Gastrocnemius medialis (tissue), 4 donors: Measurements from ENCODE around the gene PRPF38A. TPM values are rescaled to one million over a fixed set of nuclear protein-coding genes. Genes with fewer than 3 reads are reported as not detected.

Experiments
- ATAC-seq, 2 donors: fragments of 150-250 bp; one replicate each; pipeline ENCODE4 v1.9.1; 2016
- DNase-seq, 2 donors: peaks; one replicate each; pipeline ENCODE4 v3.0.0-alpha.2; 2019
- H3K27ac ChIP-seq, 4 donors: fragments of 200-600 bp; sonication (generic); 1 replicate in 1 of 4; 2 replicates in 3 of 4; pipeline ENCODE4 v1.5.1; 2016 to 2018; ENCODE audit warnings: mild to moderate bottlenecking in 2 of 4, moderate library complexity in 1 of 4
- H3K27me3 ChIP-seq, 3 donors: fragments of 200-600 bp; sonication (generic) in 2 of 3; 1 replicate in 1 of 3; 2 replicates in 2 of 3; pipeline versions ENCODE4 v1.5.1 to v1.6.0; 2016 to 2019; ENCODE audit warnings: mild to moderate bottlenecking in 1 of 3, moderate library complexity in 1 of 3
- H3K36me3 ChIP-seq, 2 donors: fragments of 200-600 bp; sonication (generic) in 1 of 2; one replicate each; pipeline ENCODE4 v1.5.1; 2017 to 2018
- H3K4me1 ChIP-seq, 2 donors: fragments of 200-600 bp; sonication (generic) in 1 of 2; one replicate each; pipeline ENCODE4 v1.5.1; 2016 to 2017; ENCODE audit warnings: mild to moderate bottlenecking in 2 of 2
- H3K4me3 ChIP-seq, 4 donors: fragments of 200-600 bp; sonication (generic) in 3 of 4; 1 replicate in 1 of 4; 2 replicates in 3 of 4; pipeline ENCODE4 v1.5.1; 2016 to 2019; ENCODE audit warnings: mild to moderate bottlenecking in 2 of 4
- H3K9me3 ChIP-seq, 3 donors: fragments of 200-600 bp; sonication (generic) in 2 of 3; 1 replicate in 1 of 3; 2 replicates in 2 of 3; pipeline ENCODE4 v1.5.1; 2016 to 2019
- POLR2A ChIP-seq, 2 donors: fragments of 450-650 bp; IDR thresholded peaks; one replicate each; pipeline ENCODE4 v1.6.1; 2017; ENCODE audit warnings: antibody characterized with exemption in 2 of 2, mild to moderate bottlenecking in 2 of 2, moderate library complexity in 2 of 2
- in situ Hi-C, 4 donors: fragments of 200-750 bp; cut with MboI; loops; one replicate each; pipeline versions ENCODE4 v1.15.0 to v1.8.0; 2017; ENCODE audit warnings: low sequenced_read_pairs in 4 of 4
- intact Hi-C: fragments of 100-400 bp; cut with DNase I; formaldehyde crosslinking; loops from one replicate; pipeline ENCODE4 v1.15.1; 2023; ENCODE audit warnings: low total_unique reads
- total RNA-seq, 4 donors: library from RNA; depleted of rRNA; stranded (reverse); fragments of >200 nt; gene quantifications; one replicate each; pipeline versions ENCODE4 v1.1.0 to v1.2.3, GENCODE V29; 2016
- TF ChIP-seq, protein P1 (sequence below), 5 experiments: fragments of 450-650 bp in 3 of 5; fragments of 200-600 bp in 2 of 5; sonication (generic) in 2 of 5; IDR thresholded peaks in 4 of 5; conservative IDR thresholded peaks in 1 of 5; 1 replicate in 4 of 5; 2 replicates in 1 of 5; pipeline ENCODE4 v1.5.1; 2016 to 2019; ENCODE audit warnings: antibody characterized with exemption in 5 of 5, mild to moderate bottlenecking in 3 of 5, moderate library complexity in 3 of 5

PRPF38A gene
- total RNA-seq, 4 donors from 2014 or later: 3.0 to 8.2 (median 5.3) TPM

DNA sequence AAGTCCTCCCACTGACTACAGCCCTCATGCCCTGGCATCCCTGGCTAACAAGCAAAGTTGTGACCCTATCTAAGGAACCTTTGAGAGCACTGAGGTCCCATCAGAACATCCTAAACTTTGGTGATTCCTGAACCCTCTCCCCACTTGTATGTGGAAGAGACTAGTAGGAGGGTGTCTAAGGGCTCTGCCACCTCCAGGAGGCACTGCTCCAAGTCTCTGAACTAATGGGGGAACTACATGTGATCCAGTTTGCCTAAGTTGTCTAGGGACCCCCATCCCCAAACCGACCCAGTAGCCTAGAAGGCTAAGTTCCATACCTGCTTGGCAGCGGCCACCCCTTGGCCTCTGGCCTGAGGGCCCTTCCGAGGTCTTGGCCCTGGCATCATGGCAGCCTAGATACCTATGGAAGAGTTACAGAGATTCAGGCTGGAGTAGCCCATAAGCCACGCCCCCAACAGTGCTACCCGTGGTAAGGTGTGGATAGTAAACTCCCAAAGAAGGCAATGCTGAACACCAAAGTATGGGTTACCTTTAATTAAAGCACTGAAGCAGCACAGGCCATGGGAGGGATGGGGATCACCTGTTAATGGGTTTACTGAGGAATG is 40.1 kb upstream of the PRPF38A start:
- TF ChIP-seq, protein P1, sequence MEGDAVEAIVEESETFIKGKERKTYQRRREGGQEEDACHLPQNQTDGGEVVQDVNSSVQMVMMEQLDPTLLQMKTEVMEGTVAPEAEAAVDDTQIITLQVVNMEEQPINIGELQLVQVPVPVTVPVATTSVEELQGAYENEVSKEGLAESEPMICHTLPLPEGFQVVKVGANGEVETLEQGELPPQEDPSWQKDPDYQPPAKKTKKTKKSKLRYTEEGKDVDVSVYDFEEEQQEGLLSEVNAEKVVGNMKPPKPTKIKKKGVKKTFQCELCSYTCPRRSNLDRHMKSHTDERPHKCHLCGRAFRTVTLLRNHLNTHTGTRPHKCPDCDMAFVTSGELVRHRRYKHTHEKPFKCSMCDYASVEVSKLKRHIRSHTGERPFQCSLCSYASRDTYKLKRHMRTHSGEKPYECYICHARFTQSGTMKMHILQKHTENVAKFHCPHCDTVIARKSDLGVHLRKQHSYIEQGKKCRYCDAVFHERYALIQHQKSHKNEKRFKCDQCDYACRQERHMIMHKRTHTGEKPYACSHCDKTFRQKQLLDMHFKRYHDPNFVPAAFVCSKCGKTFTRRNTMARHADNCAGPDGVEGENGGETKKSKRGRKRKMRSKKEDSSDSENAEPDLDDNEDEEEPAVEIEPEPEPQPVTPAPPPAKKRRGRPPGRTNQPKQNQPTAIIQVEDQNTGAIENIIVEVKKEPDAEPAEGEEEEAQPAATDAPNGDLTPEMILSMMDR (IDR thresholded peaks at IDR 0.05 in 4 of 5, conservative IDR thresholded peaks at IDR 0.05 in 1 of 5): no peak
- no peak for TF ChIP-seq POLR2A (IDR thresholded peaks at IDR 0.05)
- Histone ChIP-seq H3K4me1 (peaks cover 10 to 14% of the 10 kb centered on the region in 2 donors), H3K36me3 (peaks cover 0 to 36% of the 10 kb centered on the region in 2 donors), H3K27ac (peak overlapping the region in 3 of 4 donors; percentile 97 to 99 (median 97)), H3K27me3 (no peaks in the 10 kb centered on the region), H3K4me3 (peak overlapping the region in 2 of 4 donors; percentile 81 to 88), H3K9me3 (no peaks in the 10 kb centered on the region)
- no peak for DNase-seq
- in situ Hi-C loops: no loop called here
- intact Hi-C loops: loop anchor here (10.0 kb wide), 1 partner anchor 560 kb away; the partner anchor contains the start of genes ECHDC2 and SCP2
- ATAC-seq: no peak

DNA sequence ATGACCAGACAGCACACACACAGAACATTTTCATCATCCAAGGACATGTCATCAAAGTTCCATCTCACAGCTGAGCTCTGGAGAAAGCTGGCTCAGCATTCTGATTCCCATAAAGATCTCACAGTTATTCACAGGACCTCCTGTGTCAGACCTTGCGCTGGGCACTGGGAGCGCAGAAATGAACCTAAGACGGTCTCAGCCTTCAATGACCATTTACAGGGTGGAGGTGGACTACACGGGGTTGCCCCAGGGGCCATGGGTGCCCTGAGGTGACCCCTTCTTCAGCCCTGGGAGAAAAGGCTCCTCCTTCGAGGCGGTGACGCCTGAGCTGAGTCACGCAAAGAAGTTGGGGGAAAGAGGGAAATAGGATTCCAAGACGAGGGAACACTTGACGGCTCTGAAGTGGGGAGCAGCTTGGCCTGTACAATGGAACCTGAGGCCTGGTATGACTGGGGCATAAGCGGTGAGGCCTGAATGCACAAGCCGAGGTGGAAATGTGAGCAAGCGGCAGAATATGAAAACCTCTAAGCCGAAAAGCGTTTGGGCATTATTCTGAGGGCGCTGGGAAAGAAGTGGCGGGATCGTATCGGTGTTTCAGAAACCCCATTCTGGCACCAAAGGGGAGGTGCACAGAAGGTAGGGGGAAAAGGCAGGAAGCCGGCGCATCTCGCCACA is 39.2 kb upstream of the PRPF38A start:
- Histone ChIP-seq H3K36me3 (peaks cover 0 to 27% of the 10 kb centered on the region in 2 donors), H3K9me3 (no peaks in the 10 kb centered on the region), H3K4me1 (peaks cover 10 to 14% of the 10 kb centered on the region in 2 donors), H3K4me3 (peak overlapping the region; percentile 81 to 91 (median 86)), H3K27me3 (no peaks in the 10 kb centered on the region), H3K27ac (peak overlapping the region; percentile 91 to 99 (median 97))
- ATAC-seq: peak; percentile 30 to 44
- DNase-seq: peak; percentile 18 to 71
- TF ChIP-seq, protein P1 (IDR thresholded peaks at IDR 0.05 in 4 of 5, conservative IDR thresholded peaks at IDR 0.05 in 1 of 5): no peak
- TF ChIP-seq POLR2A (IDR thresholded peaks at IDR 0.05): no peak
- intact Hi-C loops: loop anchor here (1.0 to 10.0 kb wide), 5 partner anchors 187 to 560 kb away; partner anchors contain the start of genes ECHDC2, SCP2, TUT4 and TXNDC12
- in situ Hi-C loops: no loop called here

DNA sequence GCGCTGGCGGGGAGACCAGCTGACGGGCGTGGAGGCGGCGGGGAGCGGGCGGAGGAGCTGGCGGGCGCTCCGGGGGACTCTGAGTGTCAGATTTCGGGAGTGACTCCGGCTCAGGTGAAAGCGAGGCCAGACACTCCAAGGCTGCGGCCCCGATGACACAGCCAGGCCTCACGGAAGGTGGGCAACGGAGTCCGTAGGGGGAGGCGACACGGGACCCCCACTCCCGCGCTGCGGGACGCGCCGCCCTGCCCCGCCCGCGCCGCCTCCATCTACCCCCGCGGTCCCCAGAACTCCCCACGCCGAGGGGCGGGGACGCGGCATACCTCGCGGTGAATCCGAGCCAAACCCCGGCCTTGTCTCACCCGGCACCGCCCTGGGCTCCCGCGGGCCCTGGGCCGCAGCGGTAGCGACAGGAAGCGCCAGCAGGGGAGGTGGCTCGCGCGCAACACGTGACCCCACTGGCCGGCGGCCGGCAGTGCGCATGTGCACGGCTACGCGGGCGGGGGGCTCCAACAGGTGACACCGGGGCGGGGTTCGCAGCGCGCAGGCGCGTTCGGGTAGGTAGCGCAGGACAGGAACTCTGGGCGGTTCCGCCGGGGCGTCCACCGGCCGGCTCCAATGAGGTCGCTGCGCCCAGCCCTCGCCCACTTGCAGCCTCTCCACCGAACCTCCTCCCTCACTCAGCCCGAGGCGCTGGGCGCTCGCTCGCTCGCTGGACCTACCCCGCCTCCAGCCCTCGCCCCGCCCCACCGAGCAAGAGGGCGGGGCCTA is 38.5 kb upstream of the PRPF38A start, which contains the start of gene CC2D1B:
CC2D1B (minus strand) TSS at position 460 of the 771 bp plus-strand sequence. CDS start 1,585 bp downstream, outside the sequence.
- TF ChIP-seq, protein P1 (IDR thresholded peaks at IDR 0.05 in 4 of 5, conservative IDR thresholded peaks at IDR 0.05 in 1 of 5): peak in 3 of 5 experiments; percentile 34 to 71 (median 43)
- peak; percentile 90 to 94 for TF ChIP-seq POLR2A (IDR thresholded peaks at IDR 0.05)
- H3K4me3 ChIP-seq: peak within 1 kb of the TSS; percentile 81 to 91 (median 86)
- intact Hi-C loops: loop anchor here (1.0 to 10.0 kb wide), 6 partner anchors 38 to 559 kb away; partner anchors contain the start of genes ECHDC2, ORC1, PRPF38A and SCP2

DNA sequence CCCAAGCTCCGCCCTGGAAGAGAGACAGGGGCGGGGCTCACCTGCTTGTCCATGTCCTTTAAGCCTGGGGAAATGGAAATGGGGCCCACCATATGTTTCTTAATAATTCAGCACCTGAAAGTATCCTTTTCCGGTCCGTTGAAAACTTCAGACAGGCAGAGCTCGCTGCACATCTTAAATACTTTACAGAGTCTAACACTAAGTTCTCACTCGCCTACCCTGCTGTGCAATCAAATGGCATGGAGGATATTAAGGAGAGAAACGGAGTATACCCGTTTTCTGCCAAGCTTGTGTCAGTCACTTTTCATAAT is 37.9 kb upstream of the PRPF38A start:
- Histone ChIP-seq H3K27me3 (no peaks in the 10 kb centered on the region), H3K9me3 (no peaks in the 10 kb centered on the region), H3K36me3 (peaks cover 0 to 14% of the 10 kb centered on the region in 2 donors), H3K4me3 (peak overlapping the region; percentile 81 to 91 (median 86)), H3K4me1 (peaks cover 10 to 14% of the 10 kb centered on the region in 2 donors), H3K27ac (peak overlapping the region; percentile 91 to 99 (median 97))
- intact Hi-C loops (loop anchor here (1.0 to 10.0 kb wide), 5 partner anchors 38 to 558 kb away; partner anchors contain the start of genes ECHDC2, ORC1, PRPF38A and SCP2), in situ Hi-C loops (no loop called here)
- ATAC-seq (no peak), DNase-seq (no peak)
- TF ChIP-seq, protein P1 (IDR thresholded peaks at IDR 0.05 in 4 of 5, conservative IDR thresholded peaks at IDR 0.05 in 1 of 5): no peak
- no peak for TF ChIP-seq POLR2A (IDR thresholded peaks at IDR 0.05)

More for the DNA sequence above, 38.5 kb upstream of the PRPF38A start, which contains the start of gene CC2D1B:
- peak; percentile 96 to 99 for DNase-seq
- ATAC-seq: peak; percentile 82 to 85
- Histone ChIP-seq H3K27me3 (no peaks in the 10 kb centered on the region), H3K36me3 (peaks cover 0 to 20% of the 10 kb centered on the region in 2 donors), H3K4me1 (peaks cover 10 to 14% of the 10 kb centered on the region in 2 donors), H3K9me3 (no peaks in the 10 kb centered on the region), H3K27ac (peak within 1 kb of the TSS; percentile 91 to 99 (median 97))
- in situ Hi-C loops: no loop called here
